ENCODE results near the gene ADGRG2. TPM values are rescaled to one million over a fixed set of nuclear protein-coding genes. Genes with fewer than 3 reads are reported as not detected.

ADGRG2 gene
- total RNA-seq, 2 experiments from 2014 or later, result not detected

DNA sequence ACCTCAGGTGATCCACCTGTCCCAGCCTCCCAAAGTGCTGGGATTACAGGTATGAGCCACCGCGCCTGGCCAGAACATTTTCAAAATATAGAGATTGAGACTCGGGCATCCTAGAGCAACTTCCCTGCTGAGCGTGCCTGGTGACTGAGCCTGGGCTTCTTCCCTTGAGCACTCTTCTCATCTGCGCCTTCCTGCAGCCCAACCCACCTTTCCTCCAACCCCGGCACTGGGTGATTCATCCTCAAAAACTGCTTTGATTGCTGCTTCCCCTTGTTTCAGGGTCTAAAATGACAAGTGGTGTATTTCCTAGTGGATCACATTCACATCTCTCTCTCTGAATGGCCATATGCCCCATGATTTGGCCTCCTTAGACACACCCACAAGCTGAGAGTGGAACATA, 176.1 kb downstream of the ADGRG2 start:
- TF ChIP-seq, protein P1, sequence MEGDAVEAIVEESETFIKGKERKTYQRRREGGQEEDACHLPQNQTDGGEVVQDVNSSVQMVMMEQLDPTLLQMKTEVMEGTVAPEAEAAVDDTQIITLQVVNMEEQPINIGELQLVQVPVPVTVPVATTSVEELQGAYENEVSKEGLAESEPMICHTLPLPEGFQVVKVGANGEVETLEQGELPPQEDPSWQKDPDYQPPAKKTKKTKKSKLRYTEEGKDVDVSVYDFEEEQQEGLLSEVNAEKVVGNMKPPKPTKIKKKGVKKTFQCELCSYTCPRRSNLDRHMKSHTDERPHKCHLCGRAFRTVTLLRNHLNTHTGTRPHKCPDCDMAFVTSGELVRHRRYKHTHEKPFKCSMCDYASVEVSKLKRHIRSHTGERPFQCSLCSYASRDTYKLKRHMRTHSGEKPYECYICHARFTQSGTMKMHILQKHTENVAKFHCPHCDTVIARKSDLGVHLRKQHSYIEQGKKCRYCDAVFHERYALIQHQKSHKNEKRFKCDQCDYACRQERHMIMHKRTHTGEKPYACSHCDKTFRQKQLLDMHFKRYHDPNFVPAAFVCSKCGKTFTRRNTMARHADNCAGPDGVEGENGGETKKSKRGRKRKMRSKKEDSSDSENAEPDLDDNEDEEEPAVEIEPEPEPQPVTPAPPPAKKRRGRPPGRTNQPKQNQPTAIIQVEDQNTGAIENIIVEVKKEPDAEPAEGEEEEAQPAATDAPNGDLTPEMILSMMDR (conservative IDR thresholded peaks at IDR 0.05; ENCODE audit: low read length), result no peak
- no peak for TF ChIP-seq EZH2phosphoT487 (IDR thresholded peaks at IDR 0.05; ENCODE audit: borderline replicate concordance, low read depth, low read length)
- CTCF ChIA-PET (ENCODE audit: unreplicated experiment), result no interaction called here
- DNase-seq (ENCODE audit: low spot score), result no peak
- Histone ChIP-seq H3K9me2 (ENCODE audit: insufficient read depth, low read length) (no peaks in the 10 kb centered on the region), H3K27ac (ENCODE audit: low read depth, low read length, poor library complexity, severe bottlenecking) (no peak overlapping the region), H3K36me3 (ENCODE audit: insufficient read depth, low read length) (no peaks in the 10 kb centered on the region; the same call in 1 of the 2 replicates), H3K4me2 (ENCODE audit: low read length) (no peak overlapping the region), H2AFZ (ENCODE audit: low read length) (no peak overlapping the region), H4K20me1 (ENCODE audit: insufficient read depth, low read length) (no peaks in the 10 kb centered on the region), H3K4me3 (ENCODE audit: low read depth, low read length, poor library complexity, severe bottlenecking) (no peak overlapping the region), H3K4me1 (ENCODE audit: insufficient read depth, low read length, poor library complexity, severe bottlenecking) (no peaks in the 10 kb centered on the region), H3K79me2 (ENCODE audit: insufficient read depth, low read depth, low read length) (no peaks in the 10 kb centered on the region), H3K9me3 (ENCODE audit: low read length) (no peaks in the 10 kb centered on the region)
- intact Hi-C loops (cut with micrococcal nuclease; ENCODE audit: unreplicated experiment), result no loop called here
- no TSS peak for BruUV-seq (replicated peaks)
- POLR2A ChIA-PET, result no interaction called here

DNA sequence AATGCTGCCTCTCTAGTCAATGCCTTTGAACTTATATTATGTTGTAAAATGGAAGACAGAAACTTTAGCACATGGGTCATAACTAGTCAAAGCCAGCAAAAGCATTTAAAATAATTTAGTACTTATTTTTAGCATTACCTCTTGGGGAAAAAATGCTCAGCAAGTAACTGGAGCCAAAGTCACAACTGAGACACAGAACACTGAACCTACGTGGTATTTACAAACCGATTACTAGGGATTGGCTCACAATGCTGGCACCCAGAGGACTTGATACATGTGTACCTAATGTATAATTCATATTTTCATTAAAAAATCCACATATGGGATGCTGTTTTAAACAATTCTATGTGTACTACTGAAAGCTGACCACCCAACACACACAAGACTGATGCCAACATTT, 176.8 kb downstream of the ADGRG2 start:
- H3K79me2 ChIP-seq (ENCODE audit: insufficient read depth, low read depth, low read length), result no peaks in the 10 kb centered on the region
- CTCF ChIA-PET (ENCODE audit: unreplicated experiment), result no interaction called here
- POLR2A ChIA-PET, result no interaction called here
- DNase-seq (ENCODE audit: low spot score), result no peak
- H2AFZ ChIP-seq (ENCODE audit: low read length), result no peak overlapping the region
- H3K4me2 ChIP-seq (ENCODE audit: low read length), result no peak overlapping the region
- no peaks in the 10 kb centered on the region for H3K9me2 ChIP-seq (ENCODE audit: insufficient read depth, low read length)
- no TSS peak for BruUV-seq (replicated peaks)
- no peak overlapping the region for H3K4me3 ChIP-seq (ENCODE audit: low read depth, low read length, poor library complexity, severe bottlenecking)
- TF ChIP-seq, protein P1 (conservative IDR thresholded peaks at IDR 0.05; ENCODE audit: low read length), result no peak
- TF ChIP-seq EZH2phosphoT487 (IDR thresholded peaks at IDR 0.05; ENCODE audit: borderline replicate concordance, low read depth, low read length), result no peak
- H3K36me3 ChIP-seq (ENCODE audit: insufficient read depth, low read length), result no peaks in the 10 kb centered on the region; the same call in 1 of the 2 replicates
- no peaks in the 10 kb centered on the region for H3K9me3 ChIP-seq (ENCODE audit: low read length)
- H4K20me1 ChIP-seq (ENCODE audit: insufficient read depth, low read length), result no peaks in the 10 kb centered on the region
- no peaks in the 10 kb centered on the region for H3K4me1 ChIP-seq (ENCODE audit: insufficient read depth, low read length, poor library complexity, severe bottlenecking)
- intact Hi-C loops (cut with micrococcal nuclease; ENCODE audit: unreplicated experiment), result no loop called here
- H3K27ac ChIP-seq (ENCODE audit: low read depth, low read length, poor library complexity, severe bottlenecking), result no peak overlapping the region

DNA sequence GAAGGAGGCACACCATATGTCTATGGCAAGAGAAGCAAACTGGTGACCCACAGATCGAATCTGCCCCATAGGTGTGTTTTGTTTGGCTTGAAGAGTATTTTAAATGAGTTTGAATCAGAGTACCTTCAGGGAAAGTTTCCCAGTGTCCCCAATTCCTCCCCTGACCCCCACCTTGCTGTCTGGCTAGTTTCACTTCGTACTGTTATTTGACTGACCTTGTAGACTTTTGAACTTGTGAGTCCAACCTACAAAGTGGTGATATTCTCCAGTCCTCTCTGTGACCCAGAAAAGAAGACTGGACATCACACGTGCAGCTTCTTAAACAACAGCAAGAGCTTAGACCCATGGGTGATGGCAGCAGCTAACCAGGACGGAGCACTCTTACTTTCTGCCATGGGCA, 177.8 kb downstream of the ADGRG2 start:
- H3K4me2 ChIP-seq (ENCODE audit: low read length), result no peak overlapping the region
- no peak for TF ChIP-seq EZH2phosphoT487 (IDR thresholded peaks at IDR 0.05; ENCODE audit: borderline replicate concordance, low read depth, low read length)
- TF ChIP-seq, protein P1 (conservative IDR thresholded peaks at IDR 0.05; ENCODE audit: low read length), result no peak
- intact Hi-C loops (cut with micrococcal nuclease; ENCODE audit: unreplicated experiment), result no loop called here
- no peaks in the 10 kb centered on the region; the same call in 1 of the 2 replicates for H3K36me3 ChIP-seq (ENCODE audit: insufficient read depth, low read length)
- H3K79me2 ChIP-seq (ENCODE audit: insufficient read depth, low read depth, low read length), result no peaks in the 10 kb centered on the region
- BruUV-seq (replicated peaks), result no TSS peak
- no peaks in the 10 kb centered on the region for H3K9me2 ChIP-seq (ENCODE audit: insufficient read depth, low read length)
- H3K4me3 ChIP-seq (ENCODE audit: low read depth, low read length, poor library complexity, severe bottlenecking), result no peak overlapping the region
- DNase-seq (ENCODE audit: low spot score), result no peak
- ChIA-PET POLR2A (no interaction called here), CTCF (ENCODE audit: unreplicated experiment) (no interaction called here)
- H3K9me3 ChIP-seq (ENCODE audit: low read length), result no peaks in the 10 kb centered on the region
- no peak overlapping the region for H3K27ac ChIP-seq (ENCODE audit: low read depth, low read length, poor library complexity, severe bottlenecking)
- H3K4me1 ChIP-seq (ENCODE audit: insufficient read depth, low read length, poor library complexity, severe bottlenecking), result no peaks in the 10 kb centered on the region
- no peak overlapping the region for H2AFZ ChIP-seq (ENCODE audit: low read length)
- H4K20me1 ChIP-seq (ENCODE audit: insufficient read depth, low read length), result no peaks in the 10 kb centered on the region

All from OCI-LY7 (cell line).